ENCODE data around the gene FARP1.

- TF ChIP-seq POLR2A (IDR thresholded peaks at IDR 0.05) (no peak), CTCF (IDR thresholded peaks at IDR 0.05) (no peak)
Measured at GRCh38 chr13:98222816-98223215, 79.9 kb downstream of the FARP1 start.
